Right cardiac atrium (tissue), 5 donors: Measurements from ENCODE around the gene MDP1. TPM values are rescaled to one million over a fixed set of nuclear protein-coding genes. Genes with fewer than 3 reads are reported as not detected.

Source experiments
- ATAC-seq, 2 donors: fragments of 200-7000 bp; cut with Tn5 transposase; one replicate each; pipeline versions ENCODE4 v1.8.0 to v1.9.1; 2020; ENCODE audit warnings: moderate library complexity in 2 of 2, mild to moderate bottlenecking in 1 of 2
- DNase-seq, 3 donors: peaks; one replicate each; pipeline ENCODE4 v3.0.0-alpha.2; 2020
- H3K27ac ChIP-seq: one replicate; pipeline ENCODE4 v1.5.1; 2013; ENCODE audit warnings: mild to moderate bottlenecking, low read length, control low read depth, moderate library complexity
- H3K27me3 ChIP-seq: one replicate; pipeline ENCODE4 v1.6.1; 2013; ENCODE audit not compliant: control insufficient read depth, insufficient read depth
- H3K4me1 ChIP-seq: one replicate; pipeline ENCODE4 v1.6.1; 2013; ENCODE audit warnings: low read length; ENCODE audit not compliant: control insufficient read depth, insufficient read depth
- H3K4me3 ChIP-seq: one replicate; pipeline ENCODE4 v1.5.1; 2013; ENCODE audit warnings: low read length, control low read depth
- H3K9me3 ChIP-seq: one replicate; pipeline ENCODE4 v1.6.1; 2013; ENCODE audit warnings: low read length; ENCODE audit not compliant: control insufficient read depth
- WGBS: extraction: QIAGEN DNeasy Blood & Tissue Kit; methylation state at CpG from one replicate; pipeline ENCODE4 v1.1.7; 2013; 5-methylcytosine and 5-hydroxymethylcytosine counted together
- intact Hi-C, 4 donors: fragments of 100-400 bp; cut with DNase I; formaldehyde crosslinking; loops; one replicate each; pipeline versions ENCODE4 v1.11.0 to v1.14.0; 2022 to 2023
- polyA plus RNA-seq: library from polyadenylated mRNA; stranded (reverse); fragments of 200-250 nt; gene quantifications from one replicate; pipeline ENCODE4 v1.2.3, GENCODE V29; 2013
- total RNA-seq, 4 donors: library from RNA; stranded (reverse); fragmentation: NEBNext Ultra II Directional; extraction: Animal tissue kit (Norgen Biotek cat#: 25700); gene quantifications; one replicate each; pipeline ENCODE4 v1.2.1, GENCODE V29; 2021
- donor health status: healthy with polysubstance abuse.
- donor health status: DM: no; HTN: yes; CAD: no.
- donor health status: DM: no; HTN: no; CAD: no.
- donor health status: DM: no; HTN: yes; CAD: no; lungs with severe emphysema.
- donor health status: DM: yes; HTN: yes; CAD: no.

Gene MDP1
- total and polyA plus RNA-seq, 5 donors: 15.7 to 26.8 (median 19.2) TPM

GRCh38 chr14:24258548-24259265, 42.8 kb upstream of the MDP1 start:
- no peaks in the 10 kb centered on the region for H3K9me3 ChIP-seq
- WGBS: 88% methylated on average over 18 of the region's 18 CpGs
- H3K4me3 ChIP-seq: no peak overlapping the region
- H3K27ac ChIP-seq: no peak overlapping the region
- ATAC-seq: no peak
- DNase-seq: no peak
- no peaks in the 10 kb centered on the region for H3K4me1 ChIP-seq
- H3K27me3 ChIP-seq: no peaks in the 10 kb centered on the region
- intact Hi-C loops: no loop called here

- 78% methylated on average over 9 of the region's 9 CpGs for WGBS
- Histone ChIP-seq H3K27ac (no peak overlapping the region), H3K4me3 (no peak overlapping the region), H3K4me1 (no peaks in the 10 kb centered on the region), H3K27me3 (no peaks in the 10 kb centered on the region), H3K9me3 (no peaks in the 10 kb centered on the region)
- DNase-seq (no peak), ATAC-seq (no peak)
- intact Hi-C loops: no loop called here
Measured at GRCh38 chr14:24258119-24258518, 42.3 kb upstream of the MDP1 start.

- no peaks in the 10 kb centered on the region for H3K9me3 ChIP-seq
- 63% methylated on average over 4 of the region's 4 CpGs for WGBS
- H3K4me3 ChIP-seq: no peak overlapping the region
- no peaks in the 10 kb centered on the region for H3K4me1 ChIP-seq
- ATAC-seq (no peak), DNase-seq (no peak)
- no peaks in the 10 kb centered on the region for H3K27me3 ChIP-seq
- H3K27ac ChIP-seq: no peak overlapping the region
- intact Hi-C loops: no loop called here
Measured at GRCh38 chr14:24256960-24257359, 41.1 kb upstream of the MDP1 start.

GRCh38 chr14:24255931-24256711, 40.3 kb upstream of the MDP1 start:
- H3K9me3 ChIP-seq: no peaks in the 10 kb centered on the region
- no peak for ATAC-seq
- H3K27ac ChIP-seq: no peak overlapping the region
- 89% methylated on average over 12 of the region's 12 CpGs for WGBS
- DNase-seq: no peak
- H3K4me3 ChIP-seq: no peak overlapping the region
- intact Hi-C loops: no loop called here
- no peaks in the 10 kb centered on the region for H3K27me3 ChIP-seq
- H3K4me1 ChIP-seq: no peaks in the 10 kb centered on the region

GRCh38 chr14:24255438-24255837, 39.6 kb upstream of the MDP1 start:
- DNase-seq: no peak
- Histone ChIP-seq H3K9me3 (no peaks in the 10 kb centered on the region), H3K4me1 (no peaks in the 10 kb centered on the region), H3K4me3 (no peak overlapping the region), H3K27me3 (no peaks in the 10 kb centered on the region), H3K27ac (no peak overlapping the region)
- intact Hi-C loops: no loop called here
- no peak for ATAC-seq
- 86% methylated on average over 8 of the region's 8 CpGs for WGBS

- no peak overlapping the region for H3K27ac ChIP-seq
- H3K27me3 ChIP-seq: no peaks in the 10 kb centered on the region
- no peak for DNase-seq
- 93% methylated on average over 19 of the region's 19 CpGs for WGBS
- H3K4me1 ChIP-seq: no peaks in the 10 kb centered on the region
- H3K4me3 ChIP-seq: no peak overlapping the region
- H3K9me3 ChIP-seq: no peaks in the 10 kb centered on the region
- ATAC-seq: no peak
- intact Hi-C loops: no loop called here
Measured at GRCh38 chr14:24254630-24255392, 38.9 kb upstream of the MDP1 start.

GRCh38 chr14:24253936-24254335, 38.1 kb upstream of the MDP1 start:
- WGBS: 87% methylated on average over 7 of the region's 7 CpGs
- no peak for ATAC-seq
- DNase-seq: no peak

GRCh38 chr14:24252289-24253124, 36.6 kb upstream of the MDP1 start:
- Histone ChIP-seq H3K27ac (no peak overlapping the region), H3K4me3 (no peak overlapping the region), H3K27me3 (no peaks in the 10 kb centered on the region), H3K9me3 (no peaks in the 10 kb centered on the region), H3K4me1 (no peaks in the 10 kb centered on the region)
- ATAC-seq: no peak
- 78% methylated on average over 11 of the region's 11 CpGs for WGBS
- DNase-seq: no peak
- intact Hi-C loops: no loop called here

More at GRCh38 chr14:24253936-24254335, 38.1 kb upstream of the MDP1 start:
- H3K4me1 ChIP-seq: no peaks in the 10 kb centered on the region
- no peaks in the 10 kb centered on the region for H3K27me3 ChIP-seq
- no peaks in the 10 kb centered on the region for H3K9me3 ChIP-seq
- H3K27ac ChIP-seq: no peak overlapping the region
- intact Hi-C loops: no loop called here
- no peak overlapping the region for H3K4me3 ChIP-seq

GRCh38 chr14:24251880-24252288, 36.0 kb upstream of the MDP1 start:
- Histone ChIP-seq H3K9me3 (no peaks in the 10 kb centered on the region), H3K27ac (no peak overlapping the region), H3K4me3 (no peak overlapping the region), H3K4me1 (no peaks in the 10 kb centered on the region), H3K27me3 (no peaks in the 10 kb centered on the region)
- ATAC-seq (no peak), DNase-seq (no peak)
- intact Hi-C loops: no loop called here
- WGBS: 77% methylated on average over 1 of the region's 1 CpG

- H3K4me3 ChIP-seq: no peak overlapping the region
- no peaks in the 10 kb centered on the region for H3K4me1 ChIP-seq
- DNase-seq (no peak), ATAC-seq (no peak)
- no peaks in the 10 kb centered on the region for H3K9me3 ChIP-seq
- H3K27ac ChIP-seq: no peak overlapping the region
- H3K27me3 ChIP-seq: no peaks in the 10 kb centered on the region
- intact Hi-C loops: no loop called here
- 56% methylated on average over 4 of the region's 4 CpGs for WGBS
Measured at GRCh38 chr14:24250354-24250753, 34.5 kb upstream of the MDP1 start.
